Astrocyte of the spinal cord (primary cell): Measurements from ENCODE around the gene CNOT6.

Experiments
- DNase-seq: peaks from one replicate; pipeline ENCODE4 v3.0.0; 2011; ENCODE audit warnings: low read depth, low spot score
- H3K4me3 ChIP-seq: 2 replicates; pipeline ENCODE4 v1.5.1; 2011; ENCODE audit warnings: low read depth, mild to moderate bottlenecking, low read length, moderate library complexity
- CTCF ChIP-seq: IDR thresholded peaks from 2 replicates; pipeline ENCODE4 v1.5.1; 2012; ENCODE audit warnings: low read depth, mild to moderate bottlenecking, low read length, inconsistent platforms
- in situ Hi-C: cut with HindIII; loops from 2 replicates; pipeline ENCODE4 v1.10.0; 2017; ENCODE audit warnings: low sequenced_read_pairs

The CNOT6 gene

GRCh38 chr5:180622910-180623309 is 128.7 kb downstream of the CNOT6 start:
- in situ Hi-C loops: no loop called here
- no peak for DNase-seq
- H3K4me3 ChIP-seq: no peak overlapping the region
- no peak for TF ChIP-seq CTCF

DNA sequence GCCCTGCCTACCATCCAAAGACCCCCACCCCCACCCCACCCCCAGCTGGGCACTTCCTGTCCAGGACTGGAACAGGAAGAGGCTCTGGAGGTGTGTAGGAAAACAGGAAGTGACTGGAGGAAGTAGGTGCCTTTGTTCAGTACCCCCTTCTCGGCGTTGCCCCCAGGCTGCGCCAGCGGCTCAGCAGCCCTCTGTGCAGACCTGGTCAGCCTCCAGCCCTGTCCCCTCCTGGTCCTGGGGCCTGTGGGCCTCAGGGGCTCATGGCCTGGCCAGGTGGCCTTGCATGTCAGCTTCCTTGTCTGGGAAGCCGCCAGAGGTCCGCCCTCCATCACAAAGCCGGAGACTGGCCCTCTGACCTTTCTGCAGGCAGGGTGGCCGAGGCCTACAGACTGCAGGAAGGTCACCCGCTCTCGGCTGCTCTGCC is 129.2 kb downstream of the CNOT6 start:
- TF ChIP-seq CTCF: no peak
- no peak overlapping the region for H3K4me3 ChIP-seq
- no peak for DNase-seq
- in situ Hi-C loops: no loop called here

DNA sequence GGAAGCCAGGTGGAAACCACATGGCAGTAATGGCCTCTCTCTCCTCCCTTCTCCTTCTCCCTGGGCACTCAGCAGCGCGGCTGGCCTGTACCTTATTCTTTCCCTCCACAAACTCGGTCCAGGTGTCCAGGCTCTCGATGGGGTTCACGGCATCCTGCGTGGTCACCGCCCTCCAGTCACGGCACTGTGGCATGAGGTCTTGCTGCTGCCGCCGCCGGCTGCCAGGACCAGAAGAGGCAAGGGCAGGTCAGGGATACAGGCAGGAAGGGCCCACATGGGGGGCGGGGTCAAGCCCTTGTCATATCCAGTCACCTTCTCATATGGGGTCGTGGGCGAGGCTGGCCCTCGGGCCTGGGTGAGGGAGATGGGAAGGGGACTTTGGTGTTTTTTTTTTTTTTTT is 129.7 kb downstream of the CNOT6 start:
- no peak for TF ChIP-seq CTCF
- no peak overlapping the region for H3K4me3 ChIP-seq
- in situ Hi-C loops: no loop called here
- no peak for DNase-seq

GRCh38 chr5:180624587-180624986 is 130.4 kb downstream of the CNOT6 start:
- in situ Hi-C loops: no loop called here
- no peak for TF ChIP-seq CTCF
- H3K4me3 ChIP-seq: no peak overlapping the region
- no peak for DNase-seq

- no peak overlapping the region for H3K4me3 ChIP-seq
- no peak for TF ChIP-seq CTCF
- DNase-seq: no peak
- in situ Hi-C loops: no loop called here
Observed at GRCh38 chr5:180625125-180625790, 131.1 kb downstream of the CNOT6 start.

DNA sequence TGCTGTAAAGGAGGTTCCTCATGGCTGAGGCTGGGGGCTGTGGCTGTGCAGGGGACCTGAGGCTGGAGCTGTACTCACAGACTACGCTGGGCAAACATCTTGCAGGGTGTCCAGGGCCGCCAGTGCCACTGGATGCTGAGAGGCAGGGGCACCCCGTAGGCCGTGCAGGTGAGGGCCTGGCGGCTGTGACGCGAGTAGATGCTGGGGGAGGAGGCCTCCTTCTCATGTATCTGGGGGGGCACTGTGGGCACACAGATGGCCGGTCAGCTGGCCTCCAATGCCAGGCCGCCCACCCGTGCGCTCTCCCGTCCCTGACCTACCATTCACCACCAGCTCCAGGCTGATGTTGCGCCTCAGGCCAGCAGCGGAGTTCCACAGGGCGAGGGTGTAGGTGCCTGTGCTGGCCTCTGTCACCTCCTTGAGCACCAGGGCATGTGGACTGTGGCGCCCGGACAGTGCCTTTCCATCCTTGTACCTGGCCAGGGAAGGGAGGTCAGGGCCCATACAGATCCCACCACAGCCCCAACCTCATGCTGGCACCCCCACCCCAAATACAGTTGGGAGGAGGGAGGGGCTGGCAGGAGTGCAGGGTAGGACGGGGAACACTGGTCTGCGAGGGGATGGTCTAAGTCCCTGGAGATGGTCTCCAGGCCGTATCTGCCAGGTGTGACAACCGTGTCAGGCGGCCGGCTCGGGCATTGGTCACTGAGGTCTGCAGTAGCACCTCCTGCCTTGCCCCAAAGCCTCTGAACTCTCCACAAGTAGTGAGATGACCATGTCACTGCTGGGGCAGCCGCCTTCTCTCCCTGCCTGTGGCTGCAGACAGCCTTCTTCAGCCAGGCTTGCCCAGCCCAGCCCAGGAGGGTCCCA is 131.8 kb downstream of the CNOT6 start:
- no peak for DNase-seq
- H3K4me3 ChIP-seq: no peak overlapping the region
- in situ Hi-C loops: no loop called here
- no peak for TF ChIP-seq CTCF
